Midbrain (tissue), 1 donor: ENCODE results near the gene GID8.

Experiments used
- DNase-seq: peaks from one replicate; lab custom pipeline; 2025; lab: John Stamatoyannopoulos, UW

Gene GID8

DNA sequence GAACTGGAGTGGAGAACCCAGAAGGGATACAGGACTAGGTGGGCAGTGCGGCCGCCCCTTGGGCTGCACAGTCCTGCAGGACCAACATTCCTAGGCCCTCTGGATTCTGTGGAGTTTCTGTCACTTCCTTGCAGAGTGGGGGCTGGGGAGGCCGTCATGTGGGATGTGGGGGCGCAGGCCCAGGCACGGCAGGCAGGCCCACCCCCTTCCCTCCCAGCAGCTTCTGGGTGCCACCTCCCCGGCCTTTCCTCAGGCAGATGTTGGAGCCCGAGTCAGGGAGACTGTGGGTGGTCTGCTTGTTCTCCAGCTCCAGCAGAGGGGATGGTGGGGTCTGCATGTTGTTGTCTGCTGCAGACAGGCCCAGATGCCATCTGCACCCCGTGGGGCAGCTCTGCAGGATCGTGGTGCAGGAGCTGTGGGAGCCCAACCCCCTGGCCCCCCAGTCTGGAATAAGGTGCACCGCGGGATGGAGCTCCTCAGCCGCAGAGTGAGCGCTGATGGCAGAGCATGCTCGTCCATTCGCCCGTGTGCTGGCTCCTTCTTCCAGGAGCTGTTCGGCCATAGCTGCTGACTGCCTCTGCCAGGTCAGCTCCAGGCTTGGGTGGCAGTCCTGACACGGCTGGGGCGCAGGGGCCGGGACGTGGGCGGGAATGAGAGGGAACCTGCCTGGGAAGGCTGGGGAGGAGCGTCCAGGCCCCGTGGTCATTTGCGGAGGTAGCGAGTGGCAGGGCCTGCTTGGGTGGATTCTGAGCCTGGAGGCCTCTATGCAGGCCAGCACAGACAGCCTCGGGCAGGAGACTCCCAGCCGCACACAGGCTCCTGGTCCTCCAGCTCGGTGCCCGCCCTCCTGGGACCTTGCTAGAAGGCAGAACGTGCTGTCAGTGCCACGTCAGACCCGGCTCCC lies 32.6 kb downstream of the GID8 start:
- DNase-seq, result no peak

DNA sequence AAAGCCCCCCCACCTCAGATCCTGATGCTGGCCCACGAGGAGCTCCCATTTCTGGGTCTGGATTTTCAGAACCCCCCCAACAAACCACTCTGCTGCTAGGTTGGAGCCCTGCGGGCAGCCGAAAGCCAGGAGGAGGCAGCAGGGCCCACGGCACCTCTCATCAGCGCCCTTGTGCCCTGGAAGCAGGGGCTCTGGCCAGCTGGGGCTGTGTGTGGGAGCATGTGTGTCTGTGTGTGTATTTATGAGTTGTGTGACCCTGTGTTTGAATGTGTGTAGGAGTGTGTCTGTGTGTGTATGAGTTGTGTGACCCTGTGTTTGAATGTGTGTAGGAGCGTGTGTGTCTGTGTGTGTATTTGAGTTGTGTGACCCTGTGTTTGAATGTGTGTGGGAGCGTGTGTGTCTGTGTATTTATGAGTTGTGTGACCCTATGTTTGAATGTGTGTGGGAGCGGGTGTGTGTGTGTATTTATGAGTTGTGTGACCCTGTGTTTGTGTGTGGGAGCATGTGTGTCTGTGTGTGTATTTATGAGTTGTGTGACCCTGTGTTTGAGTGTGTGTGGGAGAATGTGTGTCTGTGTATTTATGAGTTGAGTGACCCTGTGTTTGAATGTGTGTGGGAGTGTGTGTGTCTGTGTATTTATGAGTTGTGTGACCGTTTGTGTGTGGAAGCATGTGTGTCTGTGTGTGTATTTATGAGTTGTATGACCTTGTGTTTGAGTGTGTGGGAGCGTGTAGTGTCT lies 33.4 kb downstream of the GID8 start:
- DNase-seq, result no peak

DNA sequence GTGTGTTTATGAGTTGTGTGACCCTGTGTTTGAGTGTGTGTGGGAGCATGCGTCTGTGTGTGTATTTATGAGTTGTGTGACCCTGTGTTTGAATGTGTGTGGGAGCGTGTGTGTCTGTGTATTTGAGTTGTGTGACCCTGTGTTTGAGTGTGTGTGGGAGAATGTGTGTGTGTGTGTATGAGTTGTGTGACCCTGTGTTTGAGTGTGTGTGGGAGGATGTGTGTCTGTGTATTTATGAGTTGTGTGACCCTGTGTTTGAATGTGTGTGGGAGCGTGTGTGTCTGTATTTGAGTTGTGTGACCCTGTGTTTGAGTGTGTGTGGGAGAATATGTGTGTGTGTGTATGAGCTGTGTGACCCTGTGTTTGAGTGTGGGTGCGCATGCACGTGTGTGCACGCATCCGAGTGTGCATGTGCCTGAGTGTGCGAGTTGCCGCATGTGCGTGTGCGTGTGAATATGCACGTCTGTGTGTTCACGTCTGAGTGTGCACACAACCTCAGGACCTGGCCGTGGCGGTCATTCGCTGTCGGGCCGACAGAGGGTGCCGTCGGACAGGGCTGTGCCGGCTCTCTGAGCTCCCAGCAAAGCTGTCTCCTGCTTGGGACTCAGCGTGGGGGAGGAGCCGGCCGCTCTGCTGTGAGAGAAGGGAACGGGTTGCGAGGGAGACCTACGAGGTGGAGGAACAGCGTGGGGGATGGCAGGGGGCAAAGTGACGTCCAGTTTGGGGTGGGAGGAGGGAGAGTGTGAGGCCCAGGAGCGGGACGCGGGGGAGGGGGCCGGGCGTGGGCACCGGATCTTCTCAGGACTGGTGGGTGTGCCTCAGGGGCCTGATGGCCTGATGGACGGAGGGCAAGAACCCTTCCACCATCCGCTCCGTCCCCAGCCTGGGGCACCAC lies 34.2 kb downstream of the GID8 start:
- peak; percentile 74 for DNase-seq

DNA sequence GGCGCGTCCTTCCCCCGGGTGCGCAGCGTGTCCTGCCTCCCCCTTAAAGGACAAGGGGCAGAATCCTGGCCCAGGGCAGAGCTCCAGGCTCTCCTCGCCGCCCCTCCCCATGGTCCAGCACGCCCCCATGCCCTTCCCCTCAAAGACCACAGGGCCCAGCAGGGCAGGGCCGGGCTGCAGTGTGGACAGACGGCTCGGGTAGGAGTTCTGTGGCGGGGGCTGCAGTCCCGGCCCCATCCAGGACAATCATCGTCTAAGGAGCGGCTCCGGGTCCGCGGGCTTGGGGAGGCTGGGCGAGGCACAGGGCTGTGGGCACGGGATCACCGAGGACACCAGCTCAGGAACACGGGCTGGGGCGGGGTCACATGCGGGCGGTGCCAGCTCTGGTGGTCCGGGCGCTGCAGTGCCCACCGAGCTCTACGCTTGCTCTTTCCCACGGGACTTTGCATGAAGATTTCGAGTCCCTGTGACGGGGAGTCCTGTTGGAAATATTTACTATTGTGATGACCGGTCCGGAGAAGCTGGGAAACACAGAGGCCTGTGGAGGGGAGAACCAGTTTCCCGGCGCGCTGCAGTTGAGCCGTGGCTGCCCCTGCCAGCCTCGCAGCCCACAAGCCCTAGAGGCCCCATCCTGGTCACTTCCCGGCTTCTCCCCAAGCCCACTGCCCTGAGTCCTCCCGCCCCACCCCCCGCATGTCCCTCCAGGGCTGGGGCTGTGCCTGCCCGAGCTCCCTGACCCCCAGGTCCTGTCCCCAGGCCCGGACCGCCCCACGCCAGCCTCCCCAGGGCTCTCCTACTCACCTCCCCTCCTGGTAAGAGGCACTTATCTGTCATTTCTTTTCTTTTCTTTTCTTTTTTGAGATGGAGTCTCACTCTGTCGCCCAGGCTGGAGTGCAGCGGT lies 35.1 kb downstream of the GID8 start:
- DNase-seq, result no peak

DNA sequence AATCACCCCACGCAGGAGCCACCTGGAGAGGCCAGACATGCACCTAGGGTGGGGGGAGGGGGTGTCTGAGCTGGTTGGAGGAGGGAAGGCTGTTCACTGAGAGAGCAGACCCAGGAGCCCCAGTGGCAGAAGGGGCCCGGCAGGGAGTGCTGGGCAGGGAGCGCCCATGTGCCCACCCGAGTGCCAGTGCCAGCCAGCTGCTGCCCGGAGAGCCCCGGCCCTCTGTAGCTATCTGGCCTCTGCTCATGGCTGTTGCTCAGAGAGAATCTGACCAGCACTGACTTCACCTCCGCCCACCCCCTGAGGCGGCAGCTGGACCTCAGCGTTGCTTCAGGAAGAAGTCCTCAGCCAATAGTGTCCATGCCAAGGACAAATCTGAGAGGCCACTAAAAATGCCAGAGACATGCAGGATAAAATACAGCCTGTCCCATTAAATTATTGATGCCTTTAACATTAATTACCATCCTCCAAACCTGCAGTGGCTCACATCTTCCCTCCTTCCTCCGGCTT lies 37.4 kb downstream of the GID8 start:
- DNase-seq, result no peak

DNA sequence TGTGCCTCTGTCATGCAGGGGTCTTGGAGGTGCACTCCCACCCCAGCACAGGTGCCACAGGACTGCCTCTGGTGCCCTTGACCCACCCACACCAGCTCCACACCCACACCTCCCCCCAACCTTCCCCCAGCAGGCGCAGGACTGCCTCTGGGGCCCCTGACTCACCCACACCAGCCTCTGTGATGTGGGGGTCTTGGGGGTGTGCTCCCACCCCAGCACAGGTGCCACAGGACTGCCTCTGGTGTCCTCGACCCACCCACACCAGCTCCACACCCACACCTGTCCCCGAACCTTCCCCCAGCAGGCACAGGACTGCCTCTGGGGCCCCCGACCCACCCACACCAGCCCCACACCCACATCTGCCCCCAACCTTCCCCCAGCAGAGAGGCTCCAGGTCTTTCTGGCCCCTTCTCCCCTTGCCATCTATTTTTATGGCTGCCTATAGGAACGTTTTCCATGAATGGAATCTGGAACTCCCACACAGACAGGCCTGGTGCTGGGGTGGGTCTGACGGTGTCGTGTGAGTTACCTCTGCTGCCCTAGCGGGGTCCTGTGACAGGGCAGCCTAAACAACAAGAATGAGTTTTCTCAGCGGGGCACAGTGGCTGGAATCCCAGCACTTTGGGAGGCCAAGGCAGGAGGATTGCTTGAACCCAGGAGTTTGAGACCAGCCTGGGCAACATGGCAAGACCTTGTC lies 38.0 kb downstream of the GID8 start:
- no peak for DNase-seq

DNA sequence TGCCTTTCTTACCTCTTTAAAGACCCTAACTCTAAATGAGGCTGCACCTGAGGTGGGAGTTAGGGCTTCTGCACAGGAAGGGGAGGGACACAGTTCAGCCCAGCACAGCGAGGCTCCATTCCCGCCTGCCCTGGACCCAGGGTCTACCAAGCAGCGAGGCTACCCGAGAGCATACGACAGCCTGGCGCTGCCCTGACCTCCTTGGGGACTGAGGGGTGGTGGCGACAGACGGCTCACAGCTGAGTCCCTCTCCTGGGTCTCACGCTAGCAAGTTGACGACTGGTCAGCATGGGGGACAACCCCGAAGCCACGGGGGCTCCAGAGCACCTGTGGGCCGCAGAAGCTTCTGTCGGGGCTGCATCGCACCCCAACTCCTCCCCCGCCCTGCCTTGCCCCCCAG lies 38.9 kb downstream of the GID8 start:
- DNase-seq, result no peak

DNA sequence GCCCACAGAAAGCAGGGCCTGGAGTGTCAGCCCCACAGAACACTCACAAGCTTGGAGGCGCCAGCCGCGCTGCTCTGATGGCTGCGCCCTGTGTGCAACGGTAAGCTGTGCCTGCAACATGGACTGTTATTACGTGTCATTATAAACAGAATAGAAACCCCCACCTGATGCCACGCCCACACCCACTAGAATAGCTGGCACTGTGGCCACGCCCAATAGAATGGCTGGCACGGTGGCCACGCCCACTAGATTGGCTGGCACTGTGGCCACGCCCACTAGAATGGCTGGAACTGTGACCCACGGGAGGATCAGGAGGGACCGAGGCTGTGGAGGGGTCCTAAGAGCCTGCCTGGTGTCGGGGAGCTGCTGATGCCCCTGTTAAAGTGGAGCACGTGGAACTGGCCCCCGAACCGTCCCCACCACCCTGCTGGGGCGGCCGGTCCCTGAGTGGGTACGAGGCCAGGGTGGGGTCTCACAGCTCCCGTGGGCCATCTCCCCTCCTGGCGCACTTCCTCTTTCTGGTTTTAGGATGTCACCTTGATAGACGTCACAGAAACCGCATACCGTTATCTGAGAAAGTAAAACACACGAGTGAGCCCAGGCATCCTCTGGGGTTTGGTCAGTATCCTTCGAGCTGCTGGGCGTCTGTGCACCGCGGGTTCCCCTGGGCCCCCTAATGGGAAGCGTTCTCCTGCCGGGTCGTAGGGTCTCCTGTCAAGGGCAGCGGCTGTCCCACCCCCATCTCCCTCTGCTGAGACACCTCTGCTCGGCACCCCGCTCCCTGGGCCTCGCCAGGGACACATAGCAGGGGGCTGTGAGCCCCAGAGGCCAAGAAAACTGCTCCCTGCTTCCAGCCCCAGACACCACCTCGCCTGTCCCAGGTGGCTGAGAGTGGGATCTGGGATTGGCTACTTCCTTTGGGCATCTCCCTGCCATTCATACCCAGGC lies 39.9 kb downstream of the GID8 start:
- no peak for DNase-seq

DNA sequence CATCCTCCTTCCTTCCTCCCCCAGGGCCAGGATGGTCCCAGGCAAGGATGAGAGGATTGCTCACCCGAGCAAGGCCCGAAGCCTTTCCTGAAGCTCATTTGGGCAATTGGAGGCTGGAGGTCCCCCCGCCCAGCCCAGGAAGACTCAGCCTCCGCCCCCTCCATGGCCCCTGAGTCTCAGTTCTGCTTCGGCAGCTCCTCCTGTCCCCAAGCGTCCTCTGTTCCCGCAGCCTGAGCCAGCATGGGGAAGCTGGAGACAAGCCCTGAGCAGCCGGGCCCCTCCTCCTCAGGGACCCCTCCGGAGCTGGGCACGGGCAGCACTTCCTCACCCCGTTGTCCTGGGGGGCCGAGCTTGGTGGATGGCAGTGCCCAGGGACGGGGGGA lies 40.6 kb downstream of the GID8 start:
- DNase-seq, result no peak

DNA sequence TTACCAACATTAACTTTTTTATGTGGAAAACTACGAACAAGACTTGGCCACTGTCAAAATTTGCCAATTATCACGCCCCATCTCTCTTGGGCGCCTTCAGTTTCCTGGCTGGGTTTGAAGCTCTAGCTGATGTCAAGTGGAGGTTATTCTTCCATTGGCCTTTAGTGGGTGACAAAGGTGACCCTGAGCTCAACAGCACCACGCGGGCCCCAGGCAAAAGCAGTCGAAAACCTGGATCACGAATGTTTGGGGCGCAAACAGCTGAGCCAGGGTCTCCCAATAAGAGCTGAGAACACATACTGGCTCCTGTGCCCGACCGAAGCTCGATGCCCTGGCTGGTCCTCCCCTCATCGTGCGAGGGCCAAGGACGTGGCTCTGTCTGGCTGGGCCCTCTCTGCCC lies 41.4 kb downstream of the GID8 start:
- DNase-seq, result no peak

DNA sequence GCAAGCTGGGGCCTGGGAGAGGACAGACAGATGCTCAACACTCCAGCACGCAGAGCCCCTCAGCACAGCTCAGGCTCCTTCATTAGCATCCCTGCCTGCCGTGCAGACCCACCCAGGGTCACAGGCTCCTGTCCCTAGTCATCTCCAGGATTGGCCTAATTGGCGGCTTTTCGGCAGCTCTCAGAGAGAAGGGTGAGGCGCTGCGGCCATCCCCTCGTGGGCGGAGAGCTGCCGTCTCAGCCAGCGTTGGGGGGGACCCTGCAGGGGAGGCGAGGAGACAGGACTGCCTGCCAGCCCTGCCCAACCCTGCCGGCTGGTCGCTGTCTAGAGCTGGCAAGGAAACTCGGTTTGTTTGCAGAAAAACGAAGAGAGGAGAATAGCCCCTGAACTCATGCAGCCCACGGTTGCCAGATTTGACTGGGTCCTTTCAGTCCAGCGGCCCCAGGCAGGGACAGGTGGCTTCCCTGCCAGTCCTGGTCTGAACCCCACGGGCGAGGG lies 42.0 kb downstream of the GID8 start:
- no peak for DNase-seq

DNA sequence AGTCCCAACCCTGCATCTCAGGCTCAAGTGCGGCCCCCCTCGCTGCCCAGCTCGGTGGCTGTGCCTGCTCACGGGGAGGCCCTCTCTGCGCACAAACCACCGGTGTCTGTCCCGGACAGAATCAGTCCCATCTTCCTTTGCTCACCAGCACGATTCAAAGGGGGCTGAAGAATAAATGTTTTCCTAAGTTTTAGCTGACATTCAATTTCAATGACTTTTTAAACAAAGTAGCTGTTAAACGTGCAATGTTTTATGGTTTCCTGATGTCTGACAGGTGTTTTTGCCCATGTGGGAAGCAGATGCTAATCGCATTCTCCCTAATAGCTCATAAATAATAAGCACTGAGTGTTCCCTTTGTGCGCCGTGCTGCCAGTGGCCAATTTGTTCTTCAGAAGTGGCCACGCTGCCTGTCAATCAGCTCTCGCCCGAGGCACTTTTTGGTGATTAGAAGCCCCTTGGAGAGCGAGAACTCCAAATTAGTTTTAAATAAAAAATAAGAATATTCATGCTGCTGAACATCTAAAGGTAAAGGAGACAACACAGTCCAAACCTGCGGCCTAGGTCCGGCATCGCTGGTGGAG lies 42.5 kb downstream of the GID8 start:
- no peak for DNase-seq

DNA sequence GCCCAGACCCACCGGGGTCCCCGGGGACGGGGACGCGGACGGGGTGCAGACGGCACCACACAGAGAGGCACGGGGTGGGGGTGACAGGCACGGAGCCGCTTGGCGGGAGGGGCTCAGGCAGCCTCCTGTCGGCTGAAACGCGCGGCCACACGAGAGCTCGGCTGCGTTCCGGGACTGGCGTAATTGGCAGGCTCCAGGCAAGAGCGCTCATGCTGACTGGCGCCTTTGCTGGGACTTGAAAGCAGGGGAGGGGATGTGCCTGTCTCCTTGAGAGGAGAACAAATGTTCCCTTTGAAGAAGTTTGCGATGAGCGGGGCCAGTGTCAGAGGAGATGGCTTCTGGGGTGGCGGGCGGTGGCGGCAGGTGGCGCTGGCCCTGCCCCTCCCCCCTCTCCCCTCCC lies 43.0 kb downstream of the GID8 start:
- DNase-seq, result peak; percentile 2

DNA sequence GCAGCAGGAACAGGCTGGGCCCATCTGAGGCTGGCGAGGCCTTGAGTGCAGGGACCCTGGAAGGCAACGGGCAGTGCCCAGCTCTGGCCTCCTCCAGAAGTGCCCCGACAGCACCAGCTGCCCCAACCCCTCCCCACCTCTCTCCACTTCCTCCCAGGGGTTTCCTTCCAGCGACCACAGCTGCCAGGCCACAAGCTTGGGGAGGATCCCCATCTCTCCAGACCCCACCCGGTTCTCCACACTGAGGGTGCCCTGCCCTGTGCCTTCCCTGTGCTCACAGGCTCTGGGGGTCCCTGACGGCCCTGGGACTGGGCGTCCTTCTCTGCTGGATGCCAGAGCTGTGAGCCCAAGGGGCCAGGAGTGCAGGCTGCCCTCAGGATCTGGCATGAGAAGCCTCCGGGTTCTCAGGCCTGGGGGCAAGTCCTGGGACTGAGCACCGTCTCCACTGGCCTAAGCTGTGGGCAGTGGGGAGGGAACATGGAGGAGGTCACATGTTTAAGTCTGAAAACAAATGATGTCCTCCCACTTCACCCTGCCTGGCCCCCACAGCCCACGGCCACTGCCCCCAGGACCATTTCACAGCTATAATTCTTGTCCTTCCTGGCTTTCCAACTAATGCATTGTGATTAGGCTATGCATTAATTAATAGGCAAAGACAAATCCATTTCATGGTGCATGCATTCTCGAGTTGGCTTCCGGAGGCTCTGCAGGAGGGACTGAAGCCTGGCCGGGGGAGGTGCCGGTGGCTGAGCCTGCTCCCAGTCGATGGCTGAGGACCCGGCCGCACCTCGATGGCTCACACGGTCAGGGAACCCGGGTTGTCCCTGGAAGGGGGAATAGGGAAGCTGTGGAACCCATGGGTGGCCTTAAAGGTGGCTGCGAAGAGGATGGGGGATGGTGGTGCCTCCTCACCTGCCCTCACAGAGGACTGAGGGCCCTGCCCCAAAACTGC lies 44.5 kb downstream of the GID8 start:
- DNase-seq, result no peak

DNA sequence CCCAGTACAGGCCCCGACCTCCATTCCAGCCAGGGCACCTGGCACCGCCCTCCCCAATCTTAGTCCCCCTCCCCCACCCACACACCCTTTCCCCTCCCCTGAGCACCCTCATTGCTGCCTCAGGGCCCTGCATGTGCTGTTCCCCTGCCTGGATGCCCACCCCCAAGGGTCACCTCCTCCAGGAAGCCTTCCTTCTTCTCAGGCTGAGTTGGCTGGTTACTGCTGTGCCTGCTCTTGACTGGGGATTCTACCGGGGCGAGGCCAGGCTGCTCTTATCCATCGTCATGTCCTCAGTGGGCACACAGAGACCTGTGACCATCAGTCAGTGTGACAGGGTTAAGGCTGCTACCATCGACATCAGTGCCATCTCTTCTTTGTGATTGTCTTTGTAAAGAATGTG lies 45.3 kb downstream of the GID8 start:
- no peak for DNase-seq

DNA sequence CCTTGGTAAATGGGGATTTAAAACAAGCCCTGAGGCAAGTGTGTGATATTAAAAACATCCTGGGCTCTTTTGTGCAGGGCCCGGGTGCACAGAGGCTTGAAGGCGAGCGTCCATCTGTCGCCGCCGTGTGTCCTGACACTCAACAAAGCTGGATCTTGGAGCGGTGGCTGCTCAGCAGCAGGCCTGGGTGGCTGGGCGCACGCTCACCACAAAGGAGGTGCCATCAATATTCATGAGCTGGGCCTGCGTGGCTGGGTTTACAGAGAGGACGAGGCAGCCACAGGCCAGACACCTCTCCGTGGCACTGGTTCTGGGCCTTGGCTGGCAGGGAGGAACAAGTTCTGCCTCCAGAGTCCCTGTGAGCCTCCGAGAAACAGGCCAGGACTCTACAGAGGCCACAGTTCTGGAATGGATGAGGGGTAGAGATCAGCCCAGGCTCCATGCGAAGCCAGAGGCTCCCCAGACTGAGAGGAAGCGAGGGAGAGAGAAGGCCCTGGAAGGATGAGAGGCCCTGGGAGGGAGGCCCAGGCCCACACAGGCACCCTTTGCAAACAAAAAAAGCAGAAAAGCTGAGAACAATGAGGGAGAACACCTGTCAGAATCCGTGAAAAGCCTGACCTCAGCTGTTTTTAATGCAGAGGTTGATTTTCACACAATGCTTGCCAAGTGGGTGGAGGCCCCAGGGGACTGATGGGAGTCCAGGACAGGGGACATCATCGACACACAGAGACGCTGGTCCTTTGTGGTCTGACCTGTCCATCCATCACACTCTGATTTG lies 46.9 kb downstream of the GID8 start:
- DNase-seq, result peak; percentile 26

DNA sequence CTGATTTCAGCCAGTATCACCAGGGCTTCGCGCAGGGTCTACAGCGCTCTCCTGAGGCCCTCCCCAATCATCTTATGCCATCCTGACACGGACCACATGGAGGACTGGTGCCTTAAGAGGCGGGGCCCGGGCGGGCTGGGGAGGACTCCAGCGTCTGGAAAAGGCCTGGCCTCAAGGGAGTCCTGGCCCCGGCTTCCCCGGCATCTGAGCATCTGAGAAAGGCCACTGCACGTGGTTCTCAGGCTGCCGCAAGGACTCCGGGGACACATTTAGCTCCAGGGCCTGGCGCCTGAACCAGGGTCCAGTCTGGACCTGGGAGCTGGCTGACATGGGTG lies 47.5 kb downstream of the GID8 start:
- DNase-seq, result no peak
